H1 (cell line): ENCODE results near the gene SLC17A8. TPM values are rescaled to one million over a fixed set of nuclear protein-coding genes. Genes with fewer than 3 reads are reported as not detected.

Source experiments
- CBX8 ChIP-seq: fragments of 300-800, 300-1000 bp; sonication (generic); IDR thresholded peaks from 2 replicates; pipeline ENCODE4 v1.7.1; 2016; ENCODE audit warnings: low read depth, low read length, borderline replicate concordance
- EP300 ChIP-seq, 2 experiments: IDR thresholded peaks; 1 replicate in 1 of 2; 2 replicates in 1 of 2; pipeline ENCODE4 v1.6.1; 2011 to 2012; ENCODE audit warnings: low read depth in 2 of 2, low read length in 2 of 2, mild to moderate bottlenecking in 2 of 2, borderline replicate concordance in 1 of 2, inconsistent platforms in 1 of 2, moderate library complexity in 1 of 2
- KDM4A ChIP-seq: IDR thresholded peaks from one replicate; pipeline ENCODE4 v1.7.1; 2012; ENCODE audit warnings: low read depth, mild to moderate bottlenecking, moderate library complexity, low read length, inconsistent platforms; ENCODE audit not compliant: severe bottlenecking
- SIRT6 ChIP-seq: IDR thresholded peaks from one replicate; pipeline ENCODE4 v1.7.1; 2012; ENCODE audit warnings: low read length, inconsistent platforms
- SP2 ChIP-seq: IDR thresholded peaks from 2 replicates; pipeline ENCODE4 v1.6.1; 2012; ENCODE audit warnings: mild to moderate bottlenecking, low read length, inconsistent platforms
- SUZ12 ChIP-seq: fragments of 200-600 bp; sonication (generic); IDR thresholded peaks from 2 replicates; pipeline ENCODE4 v1.6.1; 2012; ENCODE audit warnings: mild to moderate bottlenecking, inconsistent platforms, low read length, moderate library complexity, mixed read lengths
- polyA plus RNA-seq, 7 experiments: library from polyadenylated mRNA; depleted of rRNA in 3 of 7; stranded (reverse) in 5 of 7; unstranded in 2 of 7; fragments of >200 nt in 5 of 7; fragments of 200-250 nt in 2 of 7; gene quantifications; 1 replicate in 5 of 7; 2 replicates in 1 of 7; 4 replicates in 1 of 7; pipeline versions ENCODE4 v1.2.1 to v1.2.3, GENCODE V29; 2011 to 2013; ENCODE audit warnings: missing spikeins in 2 of 7, mixed read lengths in 2 of 7
- total RNA-seq: library from RNA; stranded (reverse); fragmentation: NEBNext Ultra II Directional; extraction: Animal tissue kit (Norgen Biotek cat#: 25700); gene quantifications from 2 replicates; pipeline ENCODE4 v1.2.1, GENCODE V29; 2021
- TF ChIP-seq, protein P1 (sequence below): fragments of 300-600 bp; sonication (generic); IDR thresholded peaks from 2 replicates; pipeline ENCODE4 v1.7.1; 2012; ENCODE audit warnings: low read length, moderate library complexity, mild to moderate bottlenecking, inconsistent platforms; ENCODE audit not compliant: insufficient replicate concordance
- TF ChIP-seq, protein P2 (sequence below): IDR thresholded peaks from 2 replicates; pipeline ENCODE4 v1.6.1; 2012; ENCODE audit warnings: inconsistent platforms

Gene SLC17A8
- total and polyA plus RNA-seq, 2 of the 8 experiments (the other 6 are each of a cell fraction or from before 2014, with no cell fraction given) = 0.14 to 0.30 TPM

DNA sequence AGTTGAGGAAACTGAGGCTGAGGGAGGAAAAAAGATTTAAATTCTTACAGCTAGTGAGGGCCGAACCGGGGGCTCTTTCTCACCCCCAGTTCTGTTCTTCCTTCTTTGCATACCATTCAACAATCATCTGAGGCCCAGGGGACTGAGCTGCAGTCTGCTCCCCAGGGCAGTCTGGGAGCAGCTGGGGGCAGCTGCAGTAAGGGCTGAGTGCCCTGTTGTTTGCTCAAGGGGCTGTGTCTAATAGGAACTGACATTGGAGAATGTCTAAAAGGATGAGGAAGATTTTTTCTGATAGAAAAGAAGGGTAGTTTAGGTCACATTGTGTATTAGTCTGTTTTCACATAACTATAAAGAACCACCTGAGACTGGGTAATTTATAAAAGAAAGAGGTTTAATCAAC lies 42.2 kb downstream of the SLC17A8 start (continued):
- TF ChIP-seq, protein P1, sequence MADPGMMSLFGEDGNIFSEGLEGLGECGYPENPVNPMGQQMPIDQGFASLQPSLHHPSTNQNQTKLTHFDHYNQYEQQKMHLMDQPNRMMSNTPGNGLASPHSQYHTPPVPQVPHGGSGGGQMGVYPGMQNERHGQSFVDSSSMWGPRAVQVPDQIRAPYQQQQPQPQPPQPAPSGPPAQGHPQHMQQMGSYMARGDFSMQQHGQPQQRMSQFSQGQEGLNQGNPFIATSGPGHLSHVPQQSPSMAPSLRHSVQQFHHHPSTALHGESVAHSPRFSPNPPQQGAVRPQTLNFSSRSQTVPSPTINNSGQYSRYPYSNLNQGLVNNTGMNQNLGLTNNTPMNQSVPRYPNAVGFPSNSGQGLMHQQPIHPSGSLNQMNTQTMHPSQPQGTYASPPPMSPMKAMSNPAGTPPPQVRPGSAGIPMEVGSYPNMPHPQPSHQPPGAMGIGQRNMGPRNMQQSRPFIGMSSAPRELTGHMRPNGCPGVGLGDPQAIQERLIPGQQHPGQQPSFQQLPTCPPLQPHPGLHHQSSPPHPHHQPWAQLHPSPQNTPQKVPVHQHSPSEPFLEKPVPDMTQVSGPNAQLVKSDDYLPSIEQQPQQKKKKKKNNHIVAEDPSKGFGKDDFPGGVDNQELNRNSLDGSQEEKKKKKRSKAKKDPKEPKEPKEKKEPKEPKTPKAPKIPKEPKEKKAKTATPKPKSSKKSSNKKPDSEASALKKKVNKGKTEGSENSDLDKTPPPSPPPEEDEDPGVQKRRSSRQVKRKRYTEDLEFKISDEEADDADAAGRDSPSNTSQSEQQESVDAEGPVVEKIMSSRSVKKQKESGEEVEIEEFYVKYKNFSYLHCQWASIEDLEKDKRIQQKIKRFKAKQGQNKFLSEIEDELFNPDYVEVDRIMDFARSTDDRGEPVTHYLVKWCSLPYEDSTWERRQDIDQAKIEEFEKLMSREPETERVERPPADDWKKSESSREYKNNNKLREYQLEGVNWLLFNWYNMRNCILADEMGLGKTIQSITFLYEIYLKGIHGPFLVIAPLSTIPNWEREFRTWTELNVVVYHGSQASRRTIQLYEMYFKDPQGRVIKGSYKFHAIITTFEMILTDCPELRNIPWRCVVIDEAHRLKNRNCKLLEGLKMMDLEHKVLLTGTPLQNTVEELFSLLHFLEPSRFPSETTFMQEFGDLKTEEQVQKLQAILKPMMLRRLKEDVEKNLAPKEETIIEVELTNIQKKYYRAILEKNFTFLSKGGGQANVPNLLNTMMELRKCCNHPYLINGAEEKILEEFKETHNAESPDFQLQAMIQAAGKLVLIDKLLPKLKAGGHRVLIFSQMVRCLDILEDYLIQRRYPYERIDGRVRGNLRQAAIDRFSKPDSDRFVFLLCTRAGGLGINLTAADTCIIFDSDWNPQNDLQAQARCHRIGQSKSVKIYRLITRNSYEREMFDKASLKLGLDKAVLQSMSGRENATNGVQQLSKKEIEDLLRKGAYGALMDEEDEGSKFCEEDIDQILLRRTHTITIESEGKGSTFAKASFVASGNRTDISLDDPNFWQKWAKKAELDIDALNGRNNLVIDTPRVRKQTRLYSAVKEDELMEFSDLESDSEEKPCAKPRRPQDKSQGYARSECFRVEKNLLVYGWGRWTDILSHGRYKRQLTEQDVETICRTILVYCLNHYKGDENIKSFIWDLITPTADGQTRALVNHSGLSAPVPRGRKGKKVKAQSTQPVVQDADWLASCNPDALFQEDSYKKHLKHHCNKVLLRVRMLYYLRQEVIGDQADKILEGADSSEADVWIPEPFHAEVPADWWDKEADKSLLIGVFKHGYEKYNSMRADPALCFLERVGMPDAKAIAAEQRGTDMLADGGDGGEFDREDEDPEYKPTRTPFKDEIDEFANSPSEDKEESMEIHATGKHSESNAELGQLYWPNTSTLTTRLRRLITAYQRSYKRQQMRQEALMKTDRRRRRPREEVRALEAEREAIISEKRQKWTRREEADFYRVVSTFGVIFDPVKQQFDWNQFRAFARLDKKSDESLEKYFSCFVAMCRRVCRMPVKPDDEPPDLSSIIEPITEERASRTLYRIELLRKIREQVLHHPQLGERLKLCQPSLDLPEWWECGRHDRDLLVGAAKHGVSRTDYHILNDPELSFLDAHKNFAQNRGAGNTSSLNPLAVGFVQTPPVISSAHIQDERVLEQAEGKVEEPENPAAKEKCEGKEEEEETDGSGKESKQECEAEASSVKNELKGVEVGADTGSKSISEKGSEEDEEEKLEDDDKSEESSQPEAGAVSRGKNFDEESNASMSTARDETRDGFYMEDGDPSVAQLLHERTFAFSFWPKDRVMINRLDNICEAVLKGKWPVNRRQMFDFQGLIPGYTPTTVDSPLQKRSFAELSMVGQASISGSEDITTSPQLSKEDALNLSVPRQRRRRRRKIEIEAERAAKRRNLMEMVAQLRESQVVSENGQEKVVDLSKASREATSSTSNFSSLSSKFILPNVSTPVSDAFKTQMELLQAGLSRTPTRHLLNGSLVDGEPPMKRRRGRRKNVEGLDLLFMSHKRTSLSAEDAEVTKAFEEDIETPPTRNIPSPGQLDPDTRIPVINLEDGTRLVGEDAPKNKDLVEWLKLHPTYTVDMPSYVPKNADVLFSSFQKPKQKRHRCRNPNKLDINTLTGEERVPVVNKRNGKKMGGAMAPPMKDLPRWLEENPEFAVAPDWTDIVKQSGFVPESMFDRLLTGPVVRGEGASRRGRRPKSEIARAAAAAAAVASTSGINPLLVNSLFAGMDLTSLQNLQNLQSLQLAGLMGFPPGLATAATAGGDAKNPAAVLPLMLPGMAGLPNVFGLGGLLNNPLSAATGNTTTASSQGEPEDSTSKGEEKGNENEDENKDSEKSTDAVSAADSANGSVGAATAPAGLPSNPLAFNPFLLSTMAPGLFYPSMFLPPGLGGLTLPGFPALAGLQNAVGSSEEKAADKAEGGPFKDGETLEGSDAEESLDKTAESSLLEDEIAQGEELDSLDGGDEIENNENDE = no peak
- no peak for TF ChIP-seq EP300 (IDR thresholded peaks at IDR 0.05; ENCODE audit: borderline replicate concordance in 1 of 2, low read depth in 2 of 2, low read length in 2 of 2)
- TF ChIP-seq, protein P2, sequence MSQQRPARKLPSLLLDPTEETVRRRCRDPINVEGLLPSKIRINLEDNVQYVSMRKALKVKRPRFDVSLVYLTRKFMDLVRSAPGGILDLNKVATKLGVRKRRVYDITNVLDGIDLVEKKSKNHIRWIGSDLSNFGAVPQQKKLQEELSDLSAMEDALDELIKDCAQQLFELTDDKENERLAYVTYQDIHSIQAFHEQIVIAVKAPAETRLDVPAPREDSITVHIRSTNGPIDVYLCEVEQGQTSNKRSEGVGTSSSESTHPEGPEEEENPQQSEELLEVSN = no peak
- TF ChIP-seq KDM4A = no peak
- TF ChIP-seq SUZ12 = no peak
- no peak for TF ChIP-seq SP2
- TF ChIP-seq SIRT6 = no peak
- no peak for TF ChIP-seq CBX8
